H9 (cell line): ENCODE results near the gene DSC2. TPM values are rescaled to one million over a fixed set of nuclear protein-coding genes. Genes with fewer than 3 reads are reported as not detected.
A peak's percentile ranks its signal among the peaks of the same experiment; 100 is the strongest.

Experiments
- DNase-seq: peaks from one replicate; pipeline ENCODE4 v3.0.0-alpha.2; 2017
- H2AFZ ChIP-seq: one replicate; pipeline ENCODE4 v1.6.1; 2013; ENCODE audit warnings: mild to moderate bottlenecking, low read length, control low read depth, moderate library complexity
- H2AK5ac ChIP-seq: 2 replicates; pipeline ENCODE4 v1.6.1; 2013; ENCODE audit warnings: low read length, control low read depth, mixed read lengths; ENCODE audit not compliant: insufficient read length
- H2BK120ac ChIP-seq: one replicate; pipeline ENCODE4 v1.6.1; 2013; ENCODE audit warnings: low read depth, mild to moderate bottlenecking, low read length, control low read depth, inconsistent platforms; ENCODE audit not compliant: poor library complexity, severe bottlenecking
- H2BK12ac ChIP-seq: 2 replicates; pipeline ENCODE4 v1.6.1; 2013; ENCODE audit warnings: low read length, control low read depth, mixed read lengths, low read depth; ENCODE audit not compliant: insufficient read length
- H2BK15ac ChIP-seq: 2 replicates; pipeline ENCODE4 v1.6.1; 2013; ENCODE audit warnings: low read depth, low read length, control low read depth
- H2BK20ac ChIP-seq: one replicate; pipeline ENCODE4 v1.6.1; 2013; ENCODE audit warnings: low read depth, mild to moderate bottlenecking, low read length, control low read depth, inconsistent platforms; ENCODE audit not compliant: poor library complexity, severe bottlenecking
- H2BK5ac ChIP-seq: 2 replicates; pipeline ENCODE4 v1.6.1; 2013; ENCODE audit warnings: low read length, control low read depth, mixed read lengths; ENCODE audit not compliant: insufficient read length
- H3K14ac ChIP-seq: 2 replicates; pipeline ENCODE4 v1.6.1; 2013; ENCODE audit warnings: low read length, control low read depth; ENCODE audit not compliant: insufficient read depth
- H3K18ac ChIP-seq: 2 replicates; pipeline ENCODE4 v1.6.1; 2013; ENCODE audit warnings: low read depth, mild to moderate bottlenecking, mixed read lengths, low read length, control low read depth; ENCODE audit not compliant: insufficient read length
- H3K23ac ChIP-seq: 2 replicates; pipeline ENCODE4 v1.6.1; 2013; ENCODE audit warnings: low read length, control low read depth, mixed read lengths, low read depth; ENCODE audit not compliant: insufficient read length
- H3K23me2 ChIP-seq: 2 replicates; pipeline ENCODE4 v1.6.1; 2013; ENCODE audit warnings: low read depth, mild to moderate bottlenecking, mixed read lengths, low read length, control low read depth; ENCODE audit not compliant: insufficient read length, poor library complexity, severe bottlenecking
- H3K27ac ChIP-seq: 2 replicates; pipeline ENCODE4 v1.5.1; 2013; ENCODE audit warnings: low read length, control low read depth, mixed read lengths, low read depth; ENCODE audit not compliant: insufficient read length
- H3K27me3 ChIP-seq: 2 replicates; pipeline ENCODE4 v1.6.1; 2013; ENCODE audit warnings: low read length, control low read depth, inconsistent platforms; ENCODE audit not compliant: insufficient read depth
- H3K4ac ChIP-seq: 2 replicates; pipeline ENCODE4 v1.6.1; 2013; ENCODE audit warnings: low read depth, mild to moderate bottlenecking, control low read depth, inconsistent platforms, low read length, moderate library complexity
- H3K4me1 ChIP-seq: 2 replicates; pipeline ENCODE4 v1.6.1; 2013; ENCODE audit warnings: low read length, control low read depth, inconsistent platforms; ENCODE audit not compliant: insufficient read depth
- H3K4me2 ChIP-seq: 2 replicates; pipeline ENCODE4 v1.6.1; 2013; ENCODE audit warnings: low read length, control low read depth, mixed read lengths; ENCODE audit not compliant: insufficient read length, insufficient read depth
- H3K56ac ChIP-seq: 2 replicates; pipeline ENCODE4 v1.6.1; 2013; ENCODE audit warnings: low read depth, mild to moderate bottlenecking, mixed read lengths, low read length, control low read depth; ENCODE audit not compliant: insufficient read length
- H3K79me1 ChIP-seq: 2 replicates; pipeline ENCODE4 v1.6.1; 2013; ENCODE audit warnings: low read depth, mild to moderate bottlenecking, moderate library complexity, low read length, control low read depth, inconsistent platforms; ENCODE audit not compliant: insufficient read depth, poor library complexity, severe bottlenecking
- H3K79me2 ChIP-seq: 2 replicates; pipeline ENCODE4 v1.6.1; 2013; ENCODE audit warnings: low read length, control low read depth, inconsistent platforms; ENCODE audit not compliant: insufficient read depth
- H3K9ac ChIP-seq: 2 replicates; pipeline ENCODE4 v1.6.1; 2013; ENCODE audit warnings: low read length, control low read depth, mixed read lengths; ENCODE audit not compliant: insufficient read length; ENCODE audit errors: extremely low read depth
- H3K9me3 ChIP-seq: one replicate; pipeline ENCODE4 v1.6.1; 2013; ENCODE audit warnings: low read depth, low read length, inconsistent platforms; ENCODE audit not compliant: control insufficient read depth
- H3T11ph ChIP-seq: one replicate; pipeline ENCODE4 v1.6.1; 2013; ENCODE audit warnings: mild to moderate bottlenecking, low read length, control low read depth, inconsistent platforms
- H4K20me1 ChIP-seq: one replicate; pipeline ENCODE4 v1.6.1; 2013; ENCODE audit not compliant: control insufficient read depth, insufficient read length, insufficient read depth
- H4K5ac ChIP-seq: 2 replicates; pipeline ENCODE4 v1.6.1; 2013; ENCODE audit warnings: low read depth, mild to moderate bottlenecking, mixed read lengths, low read length, control low read depth; ENCODE audit not compliant: insufficient read length
- H4K8ac ChIP-seq: replicated peaks from 2 replicates; pipeline ENCODE4 v1.6.1; 2013; ENCODE audit warnings: low read length, control low read depth, mixed read lengths, low read depth; ENCODE audit not compliant: insufficient read length
- H4K91ac ChIP-seq: 2 replicates; pipeline ENCODE4 v1.6.1; 2013; ENCODE audit warnings: low read depth, mild to moderate bottlenecking, moderate library complexity, mixed read lengths, low read length, control low read depth; ENCODE audit not compliant: insufficient read length
- H3K27ac Mint-ChIP-seq, 3 experiments: 2 replicates in 2 of 3; 3 replicates in 1 of 3; pipeline ENCODE4 v1.8.0; 2020 to 2021; ENCODE audit warnings: mixed read lengths in 3 of 3, mild to moderate bottlenecking in 1 of 3, moderate library complexity in 1 of 3
- H3K27me3 Mint-ChIP-seq: 2 replicates; pipeline ENCODE4 v1.8.0; 2021; ENCODE audit warnings: low read depth, mild to moderate bottlenecking, moderate library complexity, mixed read lengths
- H3K36me3 Mint-ChIP-seq, 3 experiments: 2 replicates in 2 of 3; 3 replicates in 1 of 3; pipeline ENCODE4 v1.8.0; 2020 to 2021; ENCODE audit warnings: low read depth in 3 of 3, mixed read lengths in 3 of 3; ENCODE audit not compliant: insufficient read depth in 1 of 3
- H3K4me1 Mint-ChIP-seq, 2 experiments: 2 replicates each; pipeline ENCODE4 v1.8.0; 2020; ENCODE audit warnings: mixed read lengths in 2 of 2
- H3K4me3 Mint-ChIP-seq, 2 experiments: 2 replicates in 1 of 2; 3 replicates in 1 of 2; pipeline ENCODE4 v1.8.0; 2020 to 2021; ENCODE audit warnings: mild to moderate bottlenecking in 2 of 2, mixed read lengths in 2 of 2, moderate library complexity in 1 of 2
- H3K9me3 Mint-ChIP-seq, 2 experiments: 2 replicates in 1 of 2; 3 replicates in 1 of 2; pipeline ENCODE4 v1.8.0; 2020; ENCODE audit warnings: mild to moderate bottlenecking in 2 of 2, mixed read lengths in 2 of 2, moderate library complexity in 1 of 2
- CTCF ChIP-seq: fragments of 200-600 bp; sonication (generic); conservative IDR thresholded peaks from 3 replicates; pipeline ENCODE4 v1.8.0; 2021; ENCODE audit warnings: antibody characterized with exemption, mild to moderate bottlenecking
- WGBS: extraction: QIAGEN DNeasy Blood & Tissue Kit; methylation state at CpG from one replicate; pipeline ENCODE4 v1.1.7; 2013; ENCODE audit warnings: missing lambda C conversion rate, low lambda C conversion rate, mixed read lengths; ENCODE audit not compliant: insufficient read length; ENCODE audit errors: extremely low coverage; 5-methylcytosine and 5-hydroxymethylcytosine counted together
- total RNA-seq: library from RNA; stranded (reverse); gene quantifications from 2 replicates; pipeline ENCODE4 v1.2.1, GENCODE V29; 2021

The DSC2 gene
- total RNA-seq, 1 experiment from 2014 or later = 26.1 TPM

- H2BK12ac ChIP-seq = no peak overlapping the region
- H3K27ac ChIP-seq = peak overlapping the region; percentile 29
- peak overlapping the region; percentile 39 for H2BK120ac ChIP-seq
- H3K14ac ChIP-seq = peak overlapping the region; percentile 97
- H4K20me1 ChIP-seq = no peaks in the 10 kb centered on the region
- H3K4me2 ChIP-seq = peak overlapping the region; percentile 74
- peak; percentile 42; the same call in 2 of the 3 replicates for TF ChIP-seq CTCF
- peak overlapping the region; percentile 98 for H3K18ac ChIP-seq
- peak overlapping the region; percentile 85 for H3K9ac ChIP-seq
- no peaks in the 10 kb centered on the region; a peak in 1 of 7 replicates for H3K36me3 Mint-ChIP-seq
- no peak overlapping the region for H3T11ph ChIP-seq
- peaks cover 3% of the 10 kb centered on the region; the same call in 1 of the 2 replicates for H3K4me1 ChIP-seq
- H3K27me3 ChIP-seq = no peaks in the 10 kb centered on the region
- H3K9me3 Mint-ChIP-seq = no peaks in the 10 kb centered on the region
- H2AK5ac ChIP-seq = no peak overlapping the region
- peaks cover 11% of the 10 kb centered on the region; the same call in 1 of the 2 replicates for H3K79me2 ChIP-seq
- no peak overlapping the region for H4K5ac ChIP-seq
- no peak overlapping the region; the same call in 1 of the 2 replicates for H3K4ac ChIP-seq
- no peaks in the 10 kb centered on the region for H3K79me1 ChIP-seq
- WGBS = no CpG with 5 or more reads among the region's 72 CpGs
- H3K56ac ChIP-seq = no peak overlapping the region
- no peak overlapping the region for H2BK5ac ChIP-seq
- peak overlapping the region; percentile 17 for H4K91ac ChIP-seq
- H3K9me3 ChIP-seq = no peaks in the 10 kb centered on the region
- no peak overlapping the region for H2BK15ac ChIP-seq
- H3K27ac Mint-ChIP-seq = peak overlapping the region; percentile 97 to 100 (median 99)
- no peak overlapping the region for H4K8ac ChIP-seq
- no peak overlapping the region for H2AFZ ChIP-seq
- H3K4me3 Mint-ChIP-seq = peak overlapping the region; percentile 92 to 96
- no peak overlapping the region for H2BK20ac ChIP-seq
- H3K4me1 Mint-ChIP-seq = peaks cover 31 to 32% of the 10 kb centered on the region in 2 experiments
- H3K27me3 Mint-ChIP-seq = peaks cover 2% of the 10 kb centered on the region; the same call in 1 of the 2 replicates
- peak; percentile 80 for DNase-seq
- peaks cover 3% of the 10 kb centered on the region for H3K23me2 ChIP-seq
- H3K23ac ChIP-seq = no peak overlapping the region
These were observed 817 bp downstream of the DSC2 start for GRCh38 chr18:31101183-31102024.
